Gastrocnemius medialis (tissue), 4 donors: ENCODE results near the gene ZNF646. TPM values are rescaled to one million over a fixed set of nuclear protein-coding genes. Genes with fewer than 3 reads are reported as not detected.

Experiments
- ATAC-seq, 2 donors: fragments of 150-250 bp; one replicate each; pipeline ENCODE4 v1.9.1; 2016
- DNase-seq, 2 donors: peaks; one replicate each; pipeline ENCODE4 v3.0.0-alpha.2; 2019
- H3K27ac ChIP-seq, 4 donors: fragments of 200-600 bp; sonication (generic); 1 replicate in 1 of 4; 2 replicates in 3 of 4; pipeline ENCODE4 v1.5.1; 2016 to 2018; ENCODE audit warnings: mild to moderate bottlenecking in 2 of 4, moderate library complexity in 1 of 4
- H3K27me3 ChIP-seq, 3 donors: fragments of 200-600 bp; sonication (generic) in 2 of 3; 1 replicate in 1 of 3; 2 replicates in 2 of 3; pipeline versions ENCODE4 v1.5.1 to v1.6.0; 2016 to 2019; ENCODE audit warnings: mild to moderate bottlenecking in 1 of 3, moderate library complexity in 1 of 3
- H3K36me3 ChIP-seq, 2 donors: fragments of 200-600 bp; sonication (generic) in 1 of 2; one replicate each; pipeline ENCODE4 v1.5.1; 2017 to 2018
- H3K4me1 ChIP-seq, 2 donors: fragments of 200-600 bp; sonication (generic) in 1 of 2; one replicate each; pipeline ENCODE4 v1.5.1; 2016 to 2017; ENCODE audit warnings: mild to moderate bottlenecking in 2 of 2
- H3K4me3 ChIP-seq, 4 donors: fragments of 200-600 bp; sonication (generic) in 3 of 4; 1 replicate in 1 of 4; 2 replicates in 3 of 4; pipeline ENCODE4 v1.5.1; 2016 to 2019; ENCODE audit warnings: mild to moderate bottlenecking in 2 of 4
- H3K9me3 ChIP-seq, 3 donors: fragments of 200-600 bp; sonication (generic) in 2 of 3; 1 replicate in 1 of 3; 2 replicates in 2 of 3; pipeline ENCODE4 v1.5.1; 2016 to 2019
- POLR2A ChIP-seq, 2 donors: fragments of 450-650 bp; IDR thresholded peaks; one replicate each; pipeline ENCODE4 v1.6.1; 2017; ENCODE audit warnings: antibody characterized with exemption in 2 of 2, mild to moderate bottlenecking in 2 of 2, moderate library complexity in 2 of 2
- in situ Hi-C, 4 donors: fragments of 200-750 bp; cut with MboI; loops; one replicate each; pipeline versions ENCODE4 v1.15.0 to v1.8.0; 2017; ENCODE audit warnings: low sequenced_read_pairs in 4 of 4
- intact Hi-C: fragments of 100-400 bp; cut with DNase I; formaldehyde crosslinking; loops from one replicate; pipeline ENCODE4 v1.15.1; 2023; ENCODE audit warnings: low total_unique reads
- total RNA-seq, 4 donors: library from RNA; depleted of rRNA; stranded (reverse); fragments of >200 nt; gene quantifications; one replicate each; pipeline versions ENCODE4 v1.1.0 to v1.2.3, GENCODE V29; 2016
- TF ChIP-seq, protein P1 (sequence below), 5 experiments: fragments of 450-650 bp in 3 of 5; fragments of 200-600 bp in 2 of 5; sonication (generic) in 2 of 5; IDR thresholded peaks in 4 of 5; conservative IDR thresholded peaks in 1 of 5; 1 replicate in 4 of 5; 2 replicates in 1 of 5; pipeline ENCODE4 v1.5.1; 2016 to 2019; ENCODE audit warnings: antibody characterized with exemption in 5 of 5, mild to moderate bottlenecking in 3 of 5, moderate library complexity in 3 of 5

The ZNF646 gene
- total RNA-seq, 4 donors from 2014 or later = 11.7 to 33.2 (median 21.5) TPM

DNA sequence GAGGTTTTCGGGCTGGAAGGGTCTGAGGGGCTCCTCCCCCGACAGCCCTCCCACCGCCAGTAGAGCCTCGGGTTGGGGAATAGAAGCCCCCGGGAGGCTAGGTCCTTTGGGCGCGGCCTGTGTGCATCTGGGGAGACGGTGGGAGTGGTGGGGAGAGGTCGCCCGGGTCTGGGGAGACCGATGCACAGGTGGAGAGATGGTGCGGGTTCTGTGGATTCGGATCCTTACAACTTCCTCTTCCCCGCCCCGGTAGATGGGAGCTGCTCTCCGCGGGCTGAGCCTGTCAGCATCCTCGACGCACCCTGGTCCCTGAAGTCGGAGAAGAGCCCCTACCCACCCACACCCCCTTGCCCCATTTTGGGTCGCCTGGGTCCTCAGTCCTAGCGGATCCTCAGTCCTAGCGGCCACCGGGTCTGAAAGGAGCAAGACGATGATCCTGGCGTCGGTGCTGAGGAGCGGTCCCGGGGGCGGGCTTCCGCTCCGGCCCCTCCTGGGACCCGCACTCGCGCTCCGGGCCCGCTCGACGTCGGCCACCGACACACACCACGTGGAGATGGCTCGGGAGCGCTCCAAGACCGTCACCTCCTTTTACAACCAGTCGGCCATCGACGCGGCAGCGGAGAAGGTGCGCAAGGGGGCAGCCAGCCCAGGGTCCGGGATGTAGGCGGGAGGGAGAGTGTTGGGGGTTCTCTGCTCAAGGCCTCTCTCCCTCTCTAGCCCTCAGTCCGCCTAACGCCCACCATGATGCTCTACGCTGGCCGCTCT is 34.8 kb downstream of the ZNF646 start:
- peaks cover 0 to 31% of the 10 kb centered on the region in 2 donors for H3K36me3 ChIP-seq
- H3K27ac ChIP-seq = peak overlapping the region; percentile 85 to 100 (median 97)
- H3K9me3 ChIP-seq = no peaks in the 10 kb centered on the region
- in situ Hi-C loops (loop anchor here in 1 of 4 donors (10.0 kb wide), 1 partner anchor 336 kb away; the partner anchor contains the start of gene ZNF843), intact Hi-C loops (loop anchor here (5.0 kb wide), 1 partner anchor 348 kb away; the partner anchor contains the start of gene ARMC5)
- no peak for ATAC-seq
- DNase-seq = no peak
- TF ChIP-seq, protein P1, sequence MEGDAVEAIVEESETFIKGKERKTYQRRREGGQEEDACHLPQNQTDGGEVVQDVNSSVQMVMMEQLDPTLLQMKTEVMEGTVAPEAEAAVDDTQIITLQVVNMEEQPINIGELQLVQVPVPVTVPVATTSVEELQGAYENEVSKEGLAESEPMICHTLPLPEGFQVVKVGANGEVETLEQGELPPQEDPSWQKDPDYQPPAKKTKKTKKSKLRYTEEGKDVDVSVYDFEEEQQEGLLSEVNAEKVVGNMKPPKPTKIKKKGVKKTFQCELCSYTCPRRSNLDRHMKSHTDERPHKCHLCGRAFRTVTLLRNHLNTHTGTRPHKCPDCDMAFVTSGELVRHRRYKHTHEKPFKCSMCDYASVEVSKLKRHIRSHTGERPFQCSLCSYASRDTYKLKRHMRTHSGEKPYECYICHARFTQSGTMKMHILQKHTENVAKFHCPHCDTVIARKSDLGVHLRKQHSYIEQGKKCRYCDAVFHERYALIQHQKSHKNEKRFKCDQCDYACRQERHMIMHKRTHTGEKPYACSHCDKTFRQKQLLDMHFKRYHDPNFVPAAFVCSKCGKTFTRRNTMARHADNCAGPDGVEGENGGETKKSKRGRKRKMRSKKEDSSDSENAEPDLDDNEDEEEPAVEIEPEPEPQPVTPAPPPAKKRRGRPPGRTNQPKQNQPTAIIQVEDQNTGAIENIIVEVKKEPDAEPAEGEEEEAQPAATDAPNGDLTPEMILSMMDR (IDR thresholded peaks at IDR 0.05 in 4 of 5, conservative IDR thresholded peaks at IDR 0.05 in 1 of 5) = no peak
- no peak for TF ChIP-seq POLR2A (IDR thresholded peaks at IDR 0.05)
- no peaks in the 10 kb centered on the region for H3K27me3 ChIP-seq
- peak overlapping the region; percentile 74 to 98 (median 92) for H3K4me3 ChIP-seq
- peaks cover 42 to 50% of the 10 kb centered on the region in 2 donors for H3K4me1 ChIP-seq

DNA sequence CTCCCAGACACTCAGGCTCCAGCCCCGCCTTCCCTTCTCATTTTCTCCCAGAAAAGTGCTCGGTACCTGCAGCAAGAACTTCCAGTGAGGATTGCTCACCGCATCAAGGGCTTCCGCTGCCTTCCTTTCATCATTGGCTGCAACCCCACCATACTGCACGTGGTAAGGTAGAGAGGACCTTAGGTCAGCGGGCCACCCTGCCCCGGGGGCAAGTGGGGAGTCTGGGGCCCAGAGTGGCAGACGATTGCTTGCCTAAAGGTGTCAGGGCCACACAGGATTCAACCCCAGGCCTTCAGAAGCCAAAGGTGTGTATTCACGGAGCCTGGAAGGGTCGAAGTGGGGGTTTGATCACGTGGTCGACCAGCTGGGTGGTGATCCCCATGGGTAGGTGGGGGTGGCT is 35.4 kb downstream of the ZNF646 start:
- intact Hi-C loops (loop anchor here (5.0 kb wide), 1 partner anchor 348 kb away; the partner anchor contains the start of gene ARMC5), in situ Hi-C loops (loop anchor here in 1 of 4 donors (10.0 kb wide), 1 partner anchor 335 kb away; the partner anchor contains the start of gene ZNF843)
- DNase-seq (no peak), ATAC-seq (no peak)
- Histone ChIP-seq H3K9me3 (no peaks in the 10 kb centered on the region), H3K4me1 (peaks cover 42 to 50% of the 10 kb centered on the region in 2 donors), H3K4me3 (peak overlapping the region in 1 of 4 donors; percentile 74), H3K36me3 (peaks cover 0 to 31% of the 10 kb centered on the region in 2 donors), H3K27me3 (no peaks in the 10 kb centered on the region), H3K27ac (peak overlapping the region; percentile 85 to 100 (median 97))
- TF ChIP-seq, protein P1 (IDR thresholded peaks at IDR 0.05 in 4 of 5, conservative IDR thresholded peaks at IDR 0.05 in 1 of 5) = no peak
- no peak for TF ChIP-seq POLR2A (IDR thresholded peaks at IDR 0.05)

DNA sequence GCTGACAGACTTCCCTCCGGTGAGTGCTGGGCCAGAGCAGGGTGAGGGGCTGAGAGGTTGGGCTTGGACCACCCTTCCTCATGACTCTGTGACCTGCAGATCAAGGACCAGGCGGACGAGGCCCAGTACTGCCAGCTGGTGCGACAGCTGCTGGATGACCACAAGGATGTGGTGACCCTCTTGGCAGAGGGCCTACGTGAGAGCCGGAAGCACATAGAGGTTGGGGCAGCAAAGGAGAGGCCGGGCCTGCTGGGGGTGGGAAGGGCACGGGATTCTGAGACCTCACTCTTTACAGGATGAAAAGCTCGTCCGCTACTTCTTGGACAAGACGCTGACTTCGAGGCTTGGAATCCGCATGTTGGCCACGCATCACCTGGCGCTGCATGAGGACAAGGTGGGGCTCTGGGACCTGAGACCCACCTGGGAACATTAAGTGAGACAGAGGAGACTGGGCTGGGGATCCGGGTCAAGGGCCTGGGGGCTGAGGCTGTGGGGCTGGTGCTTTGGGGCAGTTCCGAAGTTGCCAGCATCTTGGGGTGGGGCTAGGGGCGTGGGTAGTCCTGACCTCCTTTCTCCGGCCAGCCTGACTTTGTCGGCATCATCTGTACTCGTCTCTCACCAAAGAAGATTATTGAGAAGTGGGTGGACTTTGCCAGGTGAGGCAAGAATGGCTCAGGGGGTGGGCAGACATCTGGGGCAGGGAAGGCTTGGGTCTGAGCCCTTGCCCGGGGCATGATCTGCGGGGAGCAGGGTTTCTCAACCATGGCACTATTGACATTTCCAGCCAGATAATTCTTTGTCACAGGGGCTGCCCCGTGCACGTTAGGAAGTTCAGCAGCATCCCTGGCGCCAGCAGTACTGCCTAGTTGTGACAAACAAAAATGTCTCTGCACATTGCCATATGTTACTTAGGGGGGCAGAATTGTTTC is 36.1 kb downstream of the ZNF646 start:
- no peak for TF ChIP-seq POLR2A (IDR thresholded peaks at IDR 0.05)
- TF ChIP-seq, protein P1 (IDR thresholded peaks at IDR 0.05 in 4 of 5, conservative IDR thresholded peaks at IDR 0.05 in 1 of 5) = no peak
- Histone ChIP-seq H3K9me3 (no peaks in the 10 kb centered on the region), H3K4me1 (peaks cover 42 to 50% of the 10 kb centered on the region in 2 donors), H3K4me3 (no peak overlapping the region), H3K27me3 (no peaks in the 10 kb centered on the region), H3K27ac (peak overlapping the region; percentile 85 to 100 (median 97)), H3K36me3 (peaks cover 0 to 31% of the 10 kb centered on the region in 2 donors)
- no peak for ATAC-seq
- in situ Hi-C loops = no loop called here
- intact Hi-C loops = no loop called here
- peak in 1 of 2 donors; percentile 40 for DNase-seq

DNA sequence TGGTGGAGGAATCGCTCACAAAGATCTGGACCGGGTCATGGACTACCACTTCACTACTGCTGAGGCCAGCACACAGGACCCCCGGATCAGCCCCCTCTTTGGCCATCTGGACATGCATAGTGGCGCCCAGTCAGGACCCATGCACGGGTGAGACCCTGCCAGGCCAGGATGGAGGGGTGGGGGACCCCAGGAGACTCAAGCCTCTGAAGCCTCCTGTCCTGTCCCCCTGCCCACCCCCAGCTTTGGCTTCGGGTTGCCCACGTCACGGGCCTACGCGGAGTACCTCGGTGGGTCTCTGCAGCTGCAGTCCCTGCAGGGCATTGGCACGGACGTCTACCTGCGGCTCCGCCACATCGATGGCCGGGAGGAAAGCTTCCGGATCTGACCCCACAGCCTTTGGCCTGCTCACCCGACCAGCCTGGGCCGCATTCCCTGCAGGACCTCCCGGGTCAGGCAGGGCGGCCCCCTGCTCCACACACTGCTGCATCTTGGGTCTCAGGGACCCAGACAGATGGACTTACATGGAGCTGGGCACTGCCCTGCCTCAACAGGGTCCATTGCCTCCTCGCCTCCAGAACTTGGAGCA is 37.8 kb downstream of the ZNF646 start:
- ATAC-seq (no peak), DNase-seq (no peak)
- no peaks in the 10 kb centered on the region for H3K27me3 ChIP-seq
- TF ChIP-seq, protein P1 (IDR thresholded peaks at IDR 0.05 in 4 of 5, conservative IDR thresholded peaks at IDR 0.05 in 1 of 5) = no peak
- no peak for TF ChIP-seq POLR2A (IDR thresholded peaks at IDR 0.05)
- H3K9me3 ChIP-seq = no peaks in the 10 kb centered on the region
- intact Hi-C loops = no loop called here
- H3K27ac ChIP-seq = peak overlapping the region; percentile 66 to 96 (median 84)
- in situ Hi-C loops = no loop called here
- peaks cover 46 to 47% of the 10 kb centered on the region in 2 donors for H3K4me1 ChIP-seq
- H3K36me3 ChIP-seq = peaks cover 0 to 31% of the 10 kb centered on the region in 2 donors
- H3K4me3 ChIP-seq = no peak overlapping the region
